Activated CD4-positive, CD25-positive, alpha-beta regulatory T cell treated with anti-CD3 and anti-CD28 coated beads, Interleukin-2, amount 50 U/mL, for 24 hours (primary cell): ENCODE data around the gene TIGD1.

Experiments
- ATAC-seq, 2 donors: fragments of 150-1000 bp; cut with Tn5 transposase; one replicate each; pipeline ENCODE4 v1.10.0; 2021; ENCODE audit warnings: mild to moderate bottlenecking in 1 of 2, moderate library complexity in 1 of 2

TIGD1 gene

DNA sequence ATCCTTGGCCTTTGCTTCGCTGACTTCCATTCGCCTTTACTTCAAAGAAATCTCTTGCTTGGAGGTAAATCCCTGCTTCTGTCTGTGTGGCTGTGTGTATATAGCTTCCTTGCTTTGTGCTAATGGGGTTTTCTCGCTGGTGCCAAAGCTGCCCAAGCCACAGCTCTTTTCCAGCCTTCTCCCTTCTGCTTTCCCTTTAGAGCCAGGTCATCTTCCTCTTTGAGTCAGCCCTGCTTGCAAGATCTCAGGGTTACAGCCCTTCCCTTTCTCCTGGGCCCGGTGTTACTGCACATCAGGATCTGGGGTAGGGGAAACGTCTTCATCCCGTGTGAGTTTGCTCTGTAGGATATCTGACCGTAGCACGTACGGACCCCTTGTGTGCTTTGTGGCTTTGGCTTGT, 19.2 kb upstream of the TIGD1 start:
- no peak for ATAC-seq

DNA sequence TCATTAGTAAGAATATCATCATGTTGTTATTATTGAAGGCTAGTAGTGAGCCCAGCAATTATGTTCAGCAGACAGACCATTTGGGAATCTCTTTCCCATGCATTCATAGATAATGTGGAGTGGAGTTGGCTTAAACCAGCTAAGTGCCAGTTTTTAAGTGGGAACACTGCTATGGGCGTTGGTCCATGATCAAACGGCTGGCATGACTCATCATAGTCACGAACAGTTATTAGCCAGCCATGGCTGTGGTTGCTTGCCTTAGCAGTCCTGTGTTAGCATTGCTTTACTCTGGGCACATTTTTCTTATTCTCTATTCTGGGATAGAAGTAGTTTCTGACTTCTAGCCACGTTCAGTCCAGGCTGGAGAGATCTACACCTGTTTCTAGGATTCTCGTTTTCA, 17.8 kb upstream of the TIGD1 start:
- no peak for ATAC-seq

DNA sequence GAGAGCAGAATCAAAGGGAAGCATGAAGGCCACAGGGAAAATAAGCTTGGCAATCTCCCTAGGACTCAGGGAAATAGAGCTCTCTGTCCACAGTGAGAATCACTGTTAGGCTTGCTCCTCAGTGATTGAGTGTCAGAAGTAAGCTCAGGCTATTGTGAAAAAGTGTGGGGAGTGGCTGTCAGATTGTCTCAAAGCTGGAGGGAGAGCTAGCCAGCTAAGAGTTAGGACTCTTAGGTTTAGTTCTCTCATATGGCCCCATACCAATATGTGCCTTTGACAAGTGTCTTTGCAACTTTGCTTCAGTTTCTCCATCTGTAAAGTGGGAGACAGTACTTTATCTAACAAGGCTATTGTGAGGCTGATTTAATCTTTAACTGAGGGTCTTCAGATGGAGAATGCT, 17.4 kb upstream of the TIGD1 start:
- ATAC-seq: no peak

DNA sequence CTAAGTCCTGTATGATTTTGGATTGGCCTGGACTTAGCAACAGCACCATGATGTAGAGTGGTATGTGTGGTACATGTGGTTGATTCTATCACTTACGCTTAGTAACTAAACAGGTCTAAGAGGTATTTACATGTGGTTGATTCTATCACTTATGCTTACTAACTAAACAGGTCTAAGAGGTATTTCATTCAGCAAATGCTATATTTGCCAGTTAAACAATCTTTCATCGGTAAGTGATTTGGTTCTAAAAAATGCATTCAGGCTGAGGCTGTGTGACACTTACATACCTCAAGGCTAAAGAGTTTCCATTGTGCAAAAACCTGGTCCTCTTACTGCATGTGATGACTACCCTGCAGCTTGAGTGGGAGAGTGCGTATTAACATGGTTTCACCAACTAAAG, 13.2 kb upstream of the TIGD1 start:
- no peak for ATAC-seq

DNA sequence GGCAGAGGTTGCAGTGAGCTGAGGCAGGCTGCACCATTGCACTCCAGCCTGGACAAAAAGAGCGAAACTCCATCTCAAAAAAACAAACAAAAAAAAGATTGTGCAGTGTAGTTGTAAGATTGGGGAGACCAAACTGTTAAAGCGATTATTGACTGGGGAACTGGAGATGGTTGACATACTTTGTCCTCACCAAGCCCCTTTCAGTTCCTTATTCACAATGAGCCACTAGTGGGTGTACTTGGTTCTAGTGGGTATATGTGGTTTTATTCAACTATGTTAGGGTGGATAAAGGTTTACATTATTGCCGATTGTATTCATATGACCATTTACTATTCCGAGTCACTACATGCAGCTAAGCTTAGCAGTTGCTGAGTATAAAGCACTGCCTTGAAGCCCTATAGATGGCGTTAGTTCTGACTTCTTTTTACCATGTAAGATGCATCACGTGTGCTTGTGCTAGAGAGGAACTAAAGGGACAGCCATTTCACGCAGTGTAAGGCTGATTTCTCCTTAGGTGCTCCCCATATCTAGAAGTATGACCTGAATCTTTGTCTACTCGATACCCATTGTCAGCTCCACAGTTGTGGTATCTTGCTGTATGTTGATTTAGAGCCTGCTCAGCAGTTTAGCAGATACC, 12.3 kb upstream of the TIGD1 start:
- no peak for ATAC-seq

DNA sequence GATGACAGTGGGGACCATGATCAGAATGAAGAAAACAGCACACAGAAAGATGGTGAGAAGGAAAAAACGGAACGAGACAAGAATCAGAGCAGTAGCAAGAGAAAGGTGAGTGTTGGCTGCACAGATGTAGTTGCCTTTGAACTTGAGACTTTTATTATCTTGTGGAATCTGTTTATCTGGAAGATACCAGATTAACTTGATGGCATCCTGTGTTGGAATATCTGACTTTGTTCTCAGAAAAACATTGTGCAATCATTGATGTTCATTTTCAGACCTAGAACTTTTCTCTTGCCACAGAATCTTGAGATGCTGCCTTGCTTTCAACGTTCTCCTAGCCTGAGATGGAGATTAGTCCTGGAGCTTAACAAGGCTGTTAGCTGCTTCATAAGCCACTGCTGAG, 6.1 kb upstream of the TIGD1 start:
- ATAC-seq: no peak

DNA sequence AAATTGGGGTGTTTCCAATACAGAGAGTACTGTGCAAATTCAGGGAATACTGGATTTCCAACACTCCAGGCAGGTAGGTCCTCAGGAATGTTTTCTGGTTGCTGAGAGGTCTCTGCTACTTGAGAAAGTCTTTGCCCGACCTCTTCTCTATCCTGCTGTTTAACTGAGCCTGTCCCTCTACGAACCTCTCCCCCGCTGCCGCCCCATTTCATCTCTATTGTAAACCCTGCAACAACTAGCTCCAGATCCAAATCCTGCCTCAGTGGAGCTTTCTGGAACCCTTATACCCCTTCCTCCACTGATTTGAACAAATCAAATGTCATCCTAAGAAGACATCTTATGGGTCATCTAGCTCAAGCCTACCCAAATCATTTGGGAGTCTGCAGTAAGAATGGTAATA, 1.4 kb upstream of the TIGD1 start:
- no peak for ATAC-seq

DNA sequence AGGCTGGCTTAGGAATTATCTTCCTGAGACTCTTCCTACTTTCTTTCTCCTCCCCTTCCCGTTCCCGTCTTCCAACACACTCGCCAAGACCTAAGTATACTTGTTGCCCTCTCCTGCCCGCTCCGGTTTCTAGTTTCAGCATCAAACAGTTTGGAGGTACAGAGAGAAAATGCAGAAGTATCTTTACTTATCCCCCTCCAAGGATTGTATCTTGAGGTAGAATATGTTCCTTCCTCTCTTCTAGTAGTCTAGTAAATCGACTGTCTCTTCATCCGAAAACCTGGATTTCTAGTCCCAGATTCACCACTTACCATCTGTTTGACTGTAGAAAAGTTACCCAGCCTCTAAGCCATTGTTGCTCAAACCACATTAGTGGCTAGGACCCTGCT, 887 bp upstream of the TIGD1 start:
- no peak for ATAC-seq

DNA sequence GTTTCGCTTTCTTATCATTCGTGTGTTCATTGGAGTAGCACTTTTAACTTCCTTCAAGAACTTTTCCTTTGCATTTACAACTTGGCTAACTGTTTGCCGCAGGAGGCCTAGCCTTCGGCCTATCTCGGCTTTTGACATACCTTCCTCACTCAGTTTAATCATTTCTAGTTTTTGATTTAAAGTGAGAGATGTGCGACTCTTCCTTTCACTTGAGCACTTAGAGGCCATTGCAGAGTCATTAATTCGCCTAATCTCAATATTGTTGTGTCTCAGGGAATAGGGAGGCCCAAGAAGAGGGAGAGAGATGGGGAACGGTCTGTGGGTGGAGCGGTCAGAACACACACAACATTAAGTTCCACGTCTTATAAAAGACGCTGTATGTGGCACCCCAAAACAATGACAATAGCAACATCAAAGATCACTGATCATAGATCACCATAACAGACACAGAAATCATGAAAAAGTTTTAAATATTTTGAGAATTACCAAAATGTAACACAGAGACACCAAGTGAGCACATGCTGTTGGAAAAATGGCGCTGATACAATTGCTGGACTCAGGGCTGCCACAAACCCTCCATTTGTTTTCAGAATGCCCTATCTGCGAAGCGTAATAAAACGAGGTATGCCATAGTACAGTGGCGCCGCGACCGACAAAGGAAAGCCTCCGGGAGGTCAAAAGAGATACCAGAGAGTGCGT, 553 bp downstream of the TIGD1 start:
- ATAC-seq: no peak

DNA sequence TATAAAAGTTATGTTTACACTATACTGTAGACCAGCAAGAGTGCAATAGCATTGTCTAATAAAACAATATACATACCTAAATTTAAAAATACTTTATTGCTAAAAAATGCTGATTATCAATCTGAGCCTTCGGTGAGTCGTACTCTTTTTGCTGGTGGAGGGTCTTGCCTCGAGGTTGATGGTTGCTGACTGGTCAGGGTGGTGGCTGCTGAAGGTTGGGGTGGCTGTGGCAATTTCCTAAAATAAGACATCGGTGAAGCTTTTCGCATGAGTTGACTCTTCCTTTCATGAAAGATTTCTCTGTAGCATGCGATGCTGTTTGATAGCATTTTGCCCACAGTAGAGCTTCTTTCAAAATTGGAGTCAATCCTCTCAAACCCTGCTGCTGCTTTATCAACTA, 2.4 kb downstream of the TIGD1 start:
- ATAC-seq: no peak

DNA sequence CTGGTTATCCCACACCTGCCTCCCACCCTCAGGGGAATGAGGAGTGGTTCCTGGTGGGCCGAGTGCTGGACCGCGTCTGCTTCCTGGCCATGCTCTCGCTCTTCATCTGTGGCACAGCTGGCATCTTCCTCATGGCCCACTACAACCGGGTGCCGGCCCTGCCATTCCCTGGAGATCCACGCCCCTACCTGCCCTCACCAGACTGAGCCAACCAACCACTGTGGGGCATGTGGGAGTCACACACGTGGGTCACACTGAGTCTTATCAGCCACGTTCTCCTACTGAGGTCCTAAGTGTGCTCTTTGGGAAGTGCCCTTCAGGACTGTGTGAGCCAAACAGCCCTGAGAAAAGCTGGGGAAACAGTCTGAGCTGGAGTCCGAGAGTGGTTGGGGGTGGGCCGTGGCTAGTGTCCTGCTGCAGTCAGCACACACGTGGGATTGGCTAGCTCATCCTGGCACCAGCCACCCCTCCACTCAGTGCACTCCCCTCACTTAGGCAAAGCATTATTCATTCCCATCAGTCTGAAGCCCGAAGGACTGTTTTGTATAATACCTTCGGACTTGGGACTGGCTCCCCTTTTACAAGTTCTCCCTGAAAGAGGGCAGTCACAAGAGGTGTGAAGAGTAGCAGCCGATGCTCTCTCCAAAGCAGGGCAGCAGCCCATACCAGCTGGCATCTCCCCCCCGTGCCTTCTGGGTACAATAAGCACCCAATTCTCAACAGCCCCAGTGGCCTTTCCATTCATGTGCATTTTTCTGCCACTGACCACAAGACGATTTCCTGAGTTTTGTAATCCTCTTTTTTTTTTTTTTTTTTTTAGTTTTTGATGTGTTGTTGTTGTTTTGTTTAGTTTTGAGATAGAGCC, 4.6 kb downstream of the TIGD1 start:
- no peak for ATAC-seq

DNA sequence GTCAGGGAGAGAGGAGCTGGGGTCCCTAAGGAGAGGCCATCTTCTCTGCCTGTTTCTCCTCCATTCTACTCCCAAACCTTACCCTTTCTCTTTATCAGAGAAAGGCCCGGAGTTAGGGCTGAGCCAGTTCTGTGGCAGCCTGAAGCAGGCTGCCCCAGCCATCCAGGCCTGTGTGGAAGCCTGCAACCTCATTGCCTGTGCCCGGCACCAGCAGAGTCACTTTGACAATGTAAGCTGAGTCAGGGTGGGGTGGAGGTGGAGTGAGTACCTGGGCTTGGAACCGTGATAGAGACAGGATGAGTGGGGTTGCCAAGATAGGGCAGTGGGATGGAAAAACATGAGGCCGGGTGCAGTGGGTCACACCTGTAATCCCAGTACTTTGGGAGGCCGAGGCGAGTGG, 5.7 kb downstream of the TIGD1 start:
- no peak for ATAC-seq

DNA sequence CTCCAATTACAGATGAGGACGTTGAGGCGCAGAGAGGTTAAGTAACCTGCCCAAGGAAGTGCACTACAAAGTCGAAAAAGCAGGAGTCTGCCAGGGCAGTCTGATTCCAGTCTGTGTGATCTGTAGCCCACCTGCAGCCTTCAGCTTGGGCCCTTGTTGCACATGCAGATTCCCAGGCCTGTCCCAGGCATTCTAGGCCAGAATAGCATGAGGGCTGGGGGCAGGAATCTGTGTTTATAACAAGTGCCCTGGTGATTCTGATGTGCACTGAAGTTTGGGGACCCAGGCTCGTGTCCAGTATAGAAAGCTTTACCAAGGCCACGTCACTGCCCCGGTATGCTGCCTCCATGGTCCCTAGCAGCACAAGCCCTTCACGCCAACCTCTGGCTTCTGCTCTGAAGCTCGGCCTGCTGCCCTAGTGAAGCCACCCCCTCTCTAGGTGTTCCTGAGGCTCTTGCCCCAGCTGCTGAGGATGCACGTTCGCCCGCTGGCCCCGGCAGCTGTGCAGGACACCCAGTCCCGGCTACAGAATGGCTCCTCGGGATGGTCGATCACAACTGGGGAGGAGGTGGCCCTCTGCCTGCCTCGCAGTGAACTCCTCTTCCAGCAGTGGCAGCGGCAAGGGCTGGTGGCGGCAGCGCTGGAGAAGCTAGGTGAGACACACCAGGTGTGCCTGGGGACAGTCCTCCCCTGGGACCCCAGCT, 6.3 kb downstream of the TIGD1 start:
- no peak for ATAC-seq

DNA sequence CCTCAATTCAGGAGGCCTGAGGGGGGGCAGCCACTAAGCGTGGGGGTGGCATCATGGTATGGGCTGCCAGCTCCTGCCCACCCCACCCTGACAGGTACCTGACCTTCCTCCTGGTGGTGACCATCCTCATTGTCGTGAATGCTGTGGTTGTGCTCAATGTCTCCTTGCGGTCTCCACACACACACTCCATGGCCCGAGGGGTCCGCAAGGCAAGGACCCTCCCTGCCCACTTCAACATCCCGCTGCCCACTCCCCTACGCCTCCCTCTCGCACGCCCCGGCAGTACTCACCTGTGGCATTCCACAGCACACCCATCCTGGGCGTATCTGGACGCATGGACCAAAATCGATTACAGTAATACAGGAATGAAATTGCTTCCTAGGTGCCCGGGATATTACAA, 6.9 kb downstream of the TIGD1 start:
- no peak for ATAC-seq

DNA sequence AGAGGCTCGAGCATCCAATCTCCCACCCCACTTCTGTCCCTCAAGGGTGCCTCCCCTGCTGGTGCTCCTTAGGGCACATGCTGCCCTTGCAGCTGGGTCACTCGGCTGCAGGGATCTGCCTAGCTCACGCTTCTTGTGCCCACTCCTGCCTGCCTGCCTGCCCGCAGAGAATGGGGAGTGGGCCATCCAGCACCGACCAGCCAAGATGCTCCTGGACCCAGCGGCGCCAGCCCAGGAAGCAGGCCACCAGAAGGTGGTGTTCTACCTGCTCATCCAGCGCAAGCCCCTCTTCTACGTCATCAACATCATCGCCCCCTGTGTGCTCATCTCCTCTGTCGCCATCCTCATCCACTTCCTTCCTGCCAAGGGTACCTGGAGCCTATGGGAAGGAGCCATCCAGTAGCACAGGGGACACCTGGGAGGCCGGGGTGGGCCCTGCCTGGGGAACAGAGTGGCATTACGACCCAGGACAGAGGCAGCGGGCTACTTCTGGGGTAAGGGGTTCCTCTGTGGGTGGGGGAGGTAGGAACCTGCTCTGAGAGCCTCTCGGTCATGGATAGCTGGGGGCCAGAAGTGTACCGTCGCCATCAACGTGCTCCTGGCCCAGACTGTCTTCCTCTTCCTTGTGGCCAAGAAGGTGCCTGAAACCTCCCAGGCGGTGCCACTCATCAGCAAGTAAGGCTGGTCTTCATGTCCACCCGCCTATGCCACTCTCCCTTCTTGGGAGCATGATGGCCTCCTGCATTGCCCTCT, 7.5 kb downstream of the TIGD1 start:
- ATAC-seq: no peak

DNA sequence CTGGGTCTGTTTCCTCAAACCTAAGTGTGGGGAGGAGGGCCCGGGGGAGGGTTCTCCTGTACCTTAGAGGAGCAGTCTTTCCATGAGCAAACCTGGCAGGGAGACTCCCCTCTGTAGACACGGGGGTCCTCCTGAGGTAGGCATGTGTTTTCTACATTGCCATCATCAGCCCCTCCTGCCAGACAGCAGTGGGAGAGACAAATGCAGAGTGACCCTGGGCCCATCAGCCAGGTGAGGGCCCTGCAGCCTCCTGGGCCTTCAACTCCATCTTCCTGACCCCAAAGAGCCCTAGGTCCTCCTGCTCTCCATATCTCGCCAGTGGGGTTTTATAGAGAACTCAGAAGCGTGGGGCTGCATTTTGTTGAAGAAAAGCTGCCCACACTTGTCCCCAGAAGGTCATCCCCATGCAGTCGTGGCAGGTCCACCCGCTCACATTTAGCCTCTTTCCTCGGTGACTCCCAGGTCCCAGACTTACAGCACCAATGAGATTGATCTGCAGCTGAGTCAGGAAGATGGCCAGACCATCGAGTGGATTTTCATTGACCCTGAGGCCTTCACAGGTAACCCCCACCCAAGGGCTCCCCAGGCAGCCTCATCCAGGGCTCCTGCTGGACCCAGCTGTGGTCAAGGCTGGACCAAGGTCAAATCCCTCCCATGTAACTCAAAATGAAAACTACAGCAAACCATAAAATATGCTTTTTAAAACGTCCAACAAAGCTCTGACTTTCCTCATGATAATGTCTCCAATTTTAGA, 8.2 kb downstream of the TIGD1 start:
- ATAC-seq: no peak

DNA sequence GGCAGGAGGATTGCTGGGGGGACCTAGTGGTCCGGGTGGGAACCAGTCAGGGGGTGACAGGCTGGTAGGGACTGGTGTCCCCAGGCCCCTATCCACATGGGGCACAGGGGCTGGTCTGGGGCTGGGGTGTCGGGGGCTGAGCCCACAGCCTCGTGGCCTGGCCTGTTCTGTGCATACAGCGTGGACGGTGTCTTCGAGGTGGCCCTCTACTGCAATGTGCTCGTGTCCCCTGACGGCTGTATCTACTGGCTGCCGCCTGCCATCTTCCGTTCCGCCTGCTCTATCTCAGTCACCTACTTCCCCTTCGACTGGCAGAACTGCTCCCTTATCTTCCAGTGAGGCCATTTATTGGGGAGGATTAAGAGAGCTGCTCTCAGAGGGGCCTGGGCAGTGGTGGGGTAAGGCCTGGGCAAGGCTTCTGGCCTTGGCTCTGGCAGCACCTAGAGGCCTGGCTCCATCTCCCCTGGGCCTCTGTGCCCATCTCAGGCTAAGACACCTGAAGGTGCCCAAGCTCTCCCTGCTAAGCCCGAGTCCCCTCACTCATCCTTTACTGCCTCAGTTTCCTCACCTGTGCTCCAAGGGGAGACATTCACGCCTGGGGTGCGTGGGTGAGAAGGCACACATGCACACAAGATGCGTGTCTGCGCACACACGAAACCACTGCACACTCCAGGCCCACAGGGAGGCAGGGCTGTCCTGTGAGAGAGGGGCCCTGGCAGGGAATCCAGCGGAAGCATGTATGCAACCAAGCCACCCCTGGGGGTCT, 9.0 kb downstream of the TIGD1 start:
- no peak for ATAC-seq

DNA sequence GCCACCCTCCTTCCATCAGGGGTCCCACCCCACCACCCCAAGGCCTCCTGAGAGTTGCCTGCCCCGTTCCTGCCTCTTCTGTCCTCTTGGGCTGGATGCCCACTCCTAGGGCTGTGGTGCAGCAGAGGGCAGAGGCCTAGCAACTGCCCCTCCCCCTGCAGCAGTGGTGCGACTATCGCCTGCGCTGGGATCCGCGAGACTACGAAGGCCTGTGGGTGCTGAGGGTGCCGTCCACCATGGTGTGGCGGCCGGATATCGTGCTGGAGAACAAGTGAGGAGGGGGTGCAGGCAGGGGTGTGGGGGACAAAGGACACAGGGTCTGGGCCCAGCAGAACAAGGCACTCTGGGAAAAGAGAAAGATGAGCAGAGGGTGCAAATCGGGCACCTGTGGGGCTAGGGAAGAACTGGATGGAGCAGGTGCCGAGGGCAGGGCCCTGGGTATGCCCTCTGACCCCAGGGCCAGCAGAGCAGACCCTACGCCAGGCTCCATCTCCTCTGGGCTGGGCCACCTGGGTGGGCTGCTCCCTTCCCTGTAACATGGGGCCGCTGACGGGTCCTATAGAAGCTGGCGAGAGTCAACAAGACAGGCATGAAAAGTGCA, 9.8 kb downstream of the TIGD1 start:
- no peak for ATAC-seq

DNA sequence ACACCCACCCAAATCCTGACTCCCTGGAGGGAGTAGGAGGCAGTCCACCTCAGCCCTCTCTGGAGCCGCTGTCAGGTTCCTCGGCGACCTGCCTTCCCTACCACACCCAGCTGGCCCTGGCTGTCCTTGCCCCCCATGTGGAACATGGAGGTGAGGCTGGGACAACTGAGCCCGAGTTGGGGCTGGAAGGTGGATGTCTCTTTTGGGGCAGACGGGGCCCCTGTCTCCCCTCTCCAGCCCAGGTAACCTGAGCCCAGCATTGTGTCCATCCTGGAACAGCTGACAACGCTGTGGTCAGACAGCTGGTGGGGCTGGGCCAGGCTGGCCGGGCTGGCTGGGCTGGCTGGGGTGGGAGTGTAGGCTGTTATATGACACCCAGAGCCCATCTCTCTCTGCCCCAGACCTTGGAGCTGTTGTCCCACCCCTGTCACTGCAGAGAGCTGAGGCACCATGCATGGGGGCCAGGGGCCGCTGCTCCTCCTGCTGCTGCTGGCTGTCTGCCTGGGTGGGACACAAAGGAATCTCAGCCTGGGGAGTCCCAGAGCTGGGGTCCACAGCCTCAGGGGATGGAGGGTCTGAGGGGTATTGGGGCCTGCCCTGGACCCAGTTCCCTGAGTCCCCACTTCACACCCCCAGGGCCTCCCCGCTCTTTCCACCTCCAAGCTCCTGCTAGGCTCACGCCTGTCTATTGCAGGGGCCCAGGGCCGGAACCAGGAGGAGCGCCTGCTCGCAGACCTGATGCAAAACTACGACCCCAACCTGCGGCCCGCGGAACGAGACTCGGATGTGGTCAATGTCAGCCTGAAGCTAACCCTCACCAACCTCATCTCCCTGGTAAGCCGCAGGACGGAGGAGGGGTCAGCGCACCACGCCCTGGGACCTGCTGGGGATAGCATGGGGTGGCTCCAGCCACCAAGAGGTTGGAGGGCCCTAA, 10.8 kb downstream of the TIGD1 start, which contains the start of gene CHRNG:
CHRNG (plus strand) TSS at position 395 of the 934 bp plus-strand sequence; CDS start at position 451, 56 bp downstream.
- no peak for ATAC-seq
